ENCODE data around the gene SYNM.

The SYNM gene

DNA sequence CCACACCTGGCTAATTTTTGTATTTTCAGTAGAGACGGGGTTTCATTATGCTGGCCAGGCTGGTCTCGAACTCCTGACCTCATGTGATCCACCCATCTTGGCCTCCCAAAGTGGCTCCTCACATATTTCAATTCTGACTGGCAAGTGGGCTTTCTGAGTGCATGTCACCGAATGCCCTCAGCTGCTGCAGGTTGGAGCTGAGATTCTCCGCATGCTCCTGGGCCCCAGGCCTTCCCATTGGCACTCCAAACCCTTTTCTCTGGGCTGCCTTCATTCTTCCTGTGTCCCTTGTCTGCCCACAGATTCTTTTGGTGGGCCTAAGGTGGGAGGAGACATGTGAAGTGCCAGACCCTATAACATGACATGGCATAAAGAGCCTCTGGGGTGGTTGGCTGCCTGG lies 67.3 kb downstream of the SYNM start:
- Histone ChIP-seq H3K4me1 (ENCODE audit: low read length) (peaks cover 7% of the 10 kb centered on the region), H3K9ac (ENCODE audit: low read length) (no peak overlapping the region), H3F3A (ENCODE audit: insufficient read depth, low read length) (no peaks in the 10 kb centered on the region), H3K9me3 (replicated peaks; ENCODE audit: insufficient read depth, low read length) (no peaks in the 10 kb centered on the region), H3K27ac (ENCODE audit: low read length) (no peak overlapping the region), H3K79me2 (ENCODE audit: low read length) (no peaks in the 10 kb centered on the region), H2AFZ (ENCODE audit: low read length) (no peak overlapping the region), H3K27me3 (replicated peaks; ENCODE audit: insufficient read depth, low read length) (no peaks in the 10 kb centered on the region), H3K9me2 (replicated peaks; ENCODE audit: insufficient read depth, low read length) (no peaks in the 10 kb centered on the region), H4K20me1 (ENCODE audit: insufficient read depth, low read length) (no peaks in the 10 kb centered on the region), H3K4me2 (ENCODE audit: low read depth, low read length) (no peak overlapping the region), H3K4me3 (ENCODE audit: low read length) (no peak overlapping the region), H3K36me3 (replicated peaks; ENCODE audit: insufficient read depth, low read length) (no peaks in the 10 kb centered on the region)
- no peak for DNase-seq
- TF ChIP-seq EZH2phosphoT487 (IDR thresholded peaks at IDR 0.05; ENCODE audit: low read length) (no peak), CTCF (IDR thresholded peaks at IDR 0.05; ENCODE audit: low read length) (no peak), EZH2 (optimal IDR thresholded peaks at IDR 0.05; ENCODE audit: low read depth, low read length) (no peak)

- H4K20me1 ChIP-seq (ENCODE audit: insufficient read depth, low read length): no peaks in the 10 kb centered on the region
- no peaks in the 10 kb centered on the region for H3K9me3 ChIP-seq (replicated peaks; ENCODE audit: insufficient read depth, low read length)
- H3F3A ChIP-seq (ENCODE audit: insufficient read depth, low read length): no peaks in the 10 kb centered on the region
- H3K36me3 ChIP-seq (replicated peaks; ENCODE audit: insufficient read depth, low read length): no peaks in the 10 kb centered on the region
- H3K9me2 ChIP-seq (replicated peaks; ENCODE audit: insufficient read depth, low read length): no peaks in the 10 kb centered on the region
- no peaks in the 10 kb centered on the region for H3K79me2 ChIP-seq (ENCODE audit: low read length)
- H3K9ac ChIP-seq (ENCODE audit: low read length): no peak overlapping the region
- H3K27me3 ChIP-seq (replicated peaks; ENCODE audit: insufficient read depth, low read length): no peaks in the 10 kb centered on the region
- H2AFZ ChIP-seq (ENCODE audit: low read length): no peak overlapping the region
- H3K27ac ChIP-seq (ENCODE audit: low read length): no peak overlapping the region
- TF ChIP-seq CTCF (IDR thresholded peaks at IDR 0.05; ENCODE audit: low read length): no peak
- TF ChIP-seq EZH2phosphoT487 (IDR thresholded peaks at IDR 0.05; ENCODE audit: low read length): no peak
- TF ChIP-seq EZH2 (optimal IDR thresholded peaks at IDR 0.05; ENCODE audit: low read depth, low read length): no peak
- no peak overlapping the region for H3K4me2 ChIP-seq (ENCODE audit: low read depth, low read length)
- peaks cover 7% of the 10 kb centered on the region for H3K4me1 ChIP-seq (ENCODE audit: low read length)
- no peak for DNase-seq
- H3K4me3 ChIP-seq (ENCODE audit: low read length): no peak overlapping the region
These were observed 68.1 kb downstream of the SYNM start for GRCh38 chr15:99172989-99173388.

DNA sequence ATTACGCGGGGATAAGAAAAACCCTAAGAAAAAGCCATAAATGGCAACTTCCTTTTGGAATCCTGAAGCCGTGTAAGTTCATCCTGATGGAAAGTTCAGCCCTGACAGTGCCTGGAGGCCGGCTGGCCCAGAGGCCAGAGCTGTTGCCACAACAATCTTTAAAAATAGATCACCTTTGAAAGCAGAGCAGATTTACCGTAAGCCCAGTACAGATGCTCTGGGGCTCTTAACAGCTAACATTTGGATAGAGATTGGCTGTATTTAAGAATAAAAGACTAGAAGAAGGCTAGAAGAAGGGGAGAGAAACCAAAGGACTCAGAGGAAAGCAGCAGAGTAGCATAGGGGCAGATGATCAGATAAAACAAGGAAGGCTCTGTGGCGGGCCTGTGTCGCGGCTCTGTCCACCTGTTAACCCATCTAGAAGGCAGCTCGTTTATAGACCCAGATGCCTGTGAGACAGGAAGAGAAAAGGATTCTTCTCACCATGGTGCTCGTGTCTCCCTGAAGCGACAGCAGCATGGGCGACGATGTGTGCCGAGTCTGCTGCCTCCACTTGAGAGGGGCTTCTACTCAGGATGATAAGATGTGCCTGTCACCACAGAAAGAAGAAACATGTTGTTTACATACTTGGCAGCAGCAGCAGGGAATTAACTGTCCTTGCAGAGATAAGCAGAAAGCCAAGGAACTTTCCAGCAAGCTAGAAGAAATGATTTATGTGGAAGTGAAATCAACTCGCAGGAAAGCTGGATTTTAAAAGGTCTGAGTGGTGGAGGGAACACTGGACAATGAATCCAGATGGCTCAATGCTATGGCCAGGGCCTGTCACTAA lies 69.9 kb downstream of the SYNM start:
- Histone ChIP-seq H2AFZ (ENCODE audit: low read length) (no peak overlapping the region), H3K79me2 (ENCODE audit: low read length) (no peaks in the 10 kb centered on the region), H3F3A (ENCODE audit: insufficient read depth, low read length) (no peaks in the 10 kb centered on the region), H3K36me3 (replicated peaks; ENCODE audit: insufficient read depth, low read length) (no peaks in the 10 kb centered on the region), H3K9me2 (replicated peaks; ENCODE audit: insufficient read depth, low read length) (no peaks in the 10 kb centered on the region), H3K27me3 (replicated peaks; ENCODE audit: insufficient read depth, low read length) (no peaks in the 10 kb centered on the region), H3K4me3 (ENCODE audit: low read length) (no peak overlapping the region), H3K4me1 (ENCODE audit: low read length) (peaks cover 7% of the 10 kb centered on the region), H3K9me3 (replicated peaks; ENCODE audit: insufficient read depth, low read length) (no peaks in the 10 kb centered on the region), H3K27ac (ENCODE audit: low read length) (no peak overlapping the region), H3K9ac (ENCODE audit: low read length) (no peak overlapping the region), H4K20me1 (ENCODE audit: insufficient read depth, low read length) (no peaks in the 10 kb centered on the region), H3K4me2 (ENCODE audit: low read depth, low read length) (no peak overlapping the region)
- no peak for DNase-seq
- no peak for TF ChIP-seq CTCF (IDR thresholded peaks at IDR 0.05; ENCODE audit: low read length)
- no peak for TF ChIP-seq EZH2phosphoT487 (IDR thresholded peaks at IDR 0.05; ENCODE audit: low read length)
- no peak for TF ChIP-seq EZH2 (optimal IDR thresholded peaks at IDR 0.05; ENCODE audit: low read depth, low read length)
